Left lobe of liver (tissue), 2 donors: ENCODE measurements around the gene DYNLL2. TPM values are rescaled to one million over a fixed set of nuclear protein-coding genes. Genes with fewer than 3 reads are reported as not detected.
"Not testable (repeated sequence)": the region's sequence is repeated elsewhere in the genome, so short reads cannot be mapped to it uniquely, and the experiment has no call there.

Experiments used
- ATAC-seq: fragments of 200-7000 bp; cut with Tn5 transposase; one replicate; pipeline ENCODE4 v1.9.1; 2020; ENCODE audit warnings: mild to moderate bottlenecking, moderate library complexity
- DNase-seq: peaks from one replicate; pipeline ENCODE4 v3.0.0-alpha.2; 2020; ENCODE audit warnings: low spot score
- total RNA-seq: library from RNA; stranded (reverse); gene quantifications from one replicate; pipeline ENCODE4 v1.2.1, GENCODE V29; 2021
- donor health status: DM: no; HTN: no; CAD: no; lungs with moderate emphysema.
- donor health status: DM: no; HTN: yes; CAD: no.

The DYNLL2 gene
- 24.4 TPM for total RNA-seq

GRCh38 chr17:58082870-58083490 is at the start of gene DYNLL2:
Gene DYNLL2, plus strand, starts transcription at chr17:58083419. Its CDS starts 3,672 bp downstream, at chr17:58087091.
- DNase-seq (peak; percentile 94), ATAC-seq (peak; percentile 86)

- ATAC-seq (no peak), DNase-seq (no peak)
Observed at GRCh38 chr17:58039975-58040374, 43.2 kb upstream of the DYNLL2 start.

GRCh38 chr17:58040386-58040785 is 42.8 kb upstream of the DYNLL2 start:
- ATAC-seq = no peak

GRCh38 chr17:58041161-58041560 is 42.1 kb upstream of the DYNLL2 start:
- ATAC-seq (no peak), DNase-seq (no peak)

More at GRCh38 chr17:58040386-58040785, 42.8 kb upstream of the DYNLL2 start:
- DNase-seq = no peak

- no peak for DNase-seq
- peak; percentile 88 for ATAC-seq
Observed at GRCh38 chr17:58043221-58044181, 39.7 kb upstream of the DYNLL2 start.

- not testable (repeated sequence) for DNase-seq, ATAC-seq
Observed at GRCh38 chr17:58044256-58044655, 39.0 kb upstream of the DYNLL2 start.

- peak; percentile 61 for DNase-seq
Observed at GRCh38 chr17:58046239-58047094, 36.8 kb upstream of the DYNLL2 start.

GRCh38 chr17:58047376-58048150 is 35.7 kb upstream of the DYNLL2 start:
- ATAC-seq (no peak), DNase-seq (no peak)

More at GRCh38 chr17:58046239-58047094, 36.8 kb upstream of the DYNLL2 start:
- peak; percentile 78 for ATAC-seq

- no peak for ATAC-seq
- DNase-seq = no peak
Observed at GRCh38 chr17:58049533-58049932, 33.7 kb upstream of the DYNLL2 start.

GRCh38 chr17:58050966-58051365 is 32.3 kb upstream of the DYNLL2 start:
- DNase-seq (no peak), ATAC-seq (no peak)

- no peak for DNase-seq
- no peak for ATAC-seq
Observed at GRCh38 chr17:58051468-58051867, 31.8 kb upstream of the DYNLL2 start.

GRCh38 chr17:58052407-58052806 is 30.8 kb upstream of the DYNLL2 start:
- DNase-seq = no peak
- ATAC-seq = no peak

GRCh38 chr17:58052945-58053715 is 30.1 kb upstream of the DYNLL2 start:
- ATAC-seq = no peak
- DNase-seq = no peak

- DNase-seq (no peak), ATAC-seq (no peak)
Observed at GRCh38 chr17:58054641-58055040, 28.6 kb upstream of the DYNLL2 start.

- DNase-seq (no peak), ATAC-seq (no peak)
Observed at GRCh38 chr17:58056476-58056875, 26.7 kb upstream of the DYNLL2 start.

GRCh38 chr17:58059141-58059540 is 24.1 kb upstream of the DYNLL2 start:
- DNase-seq (no peak), ATAC-seq (no peak)

GRCh38 chr17:58060596-58061191 is 22.5 kb upstream of the DYNLL2 start:
- DNase-seq (no peak), ATAC-seq (no peak)

GRCh38 chr17:58061672-58062071 is 21.5 kb upstream of the DYNLL2 start:
- no peak for DNase-seq

GRCh38 chr17:58065238-58065637 is 18.0 kb upstream of the DYNLL2 start:
- no peak for ATAC-seq
- no peak for DNase-seq

More at GRCh38 chr17:58061672-58062071, 21.5 kb upstream of the DYNLL2 start:
- no peak for ATAC-seq
